Skeletal muscle satellite cell (primary cell): Measurements from ENCODE around the gene NRL.

ENCODE experiments used
- H3K27me3 ChIP-seq: 2 replicates; pipeline ENCODE4 v1.7.0; 2013; ENCODE audit warnings: low read length; ENCODE audit not compliant: control insufficient read depth, insufficient read depth
- H3K36me3 ChIP-seq: 2 replicates; pipeline ENCODE4 v1.7.0; 2013; ENCODE audit warnings: mild to moderate bottlenecking, control low read depth, low read length; ENCODE audit not compliant: insufficient read depth
- H3K4me1 ChIP-seq: 2 replicates; pipeline ENCODE4 v1.7.0; 2013; ENCODE audit warnings: low read length; ENCODE audit not compliant: control insufficient read depth, insufficient read depth
- H3K4me2 ChIP-seq: 2 replicates; pipeline ENCODE4 v1.7.0; 2013; ENCODE audit warnings: mild to moderate bottlenecking, low read length
- H3K4me3 ChIP-seq: 2 replicates; pipeline ENCODE4 v1.7.0; 2013; ENCODE audit warnings: low read length
- H3K9ac ChIP-seq: 2 replicates; pipeline ENCODE4 v1.7.0; 2013; ENCODE audit warnings: mild to moderate bottlenecking, low read depth, low read length, moderate library complexity
- H3K9me3 ChIP-seq: replicated peaks from 2 replicates; pipeline ENCODE4 v1.7.0; 2013; ENCODE audit warnings: mild to moderate bottlenecking, control low read depth, low read length

The NRL gene

DNA sequence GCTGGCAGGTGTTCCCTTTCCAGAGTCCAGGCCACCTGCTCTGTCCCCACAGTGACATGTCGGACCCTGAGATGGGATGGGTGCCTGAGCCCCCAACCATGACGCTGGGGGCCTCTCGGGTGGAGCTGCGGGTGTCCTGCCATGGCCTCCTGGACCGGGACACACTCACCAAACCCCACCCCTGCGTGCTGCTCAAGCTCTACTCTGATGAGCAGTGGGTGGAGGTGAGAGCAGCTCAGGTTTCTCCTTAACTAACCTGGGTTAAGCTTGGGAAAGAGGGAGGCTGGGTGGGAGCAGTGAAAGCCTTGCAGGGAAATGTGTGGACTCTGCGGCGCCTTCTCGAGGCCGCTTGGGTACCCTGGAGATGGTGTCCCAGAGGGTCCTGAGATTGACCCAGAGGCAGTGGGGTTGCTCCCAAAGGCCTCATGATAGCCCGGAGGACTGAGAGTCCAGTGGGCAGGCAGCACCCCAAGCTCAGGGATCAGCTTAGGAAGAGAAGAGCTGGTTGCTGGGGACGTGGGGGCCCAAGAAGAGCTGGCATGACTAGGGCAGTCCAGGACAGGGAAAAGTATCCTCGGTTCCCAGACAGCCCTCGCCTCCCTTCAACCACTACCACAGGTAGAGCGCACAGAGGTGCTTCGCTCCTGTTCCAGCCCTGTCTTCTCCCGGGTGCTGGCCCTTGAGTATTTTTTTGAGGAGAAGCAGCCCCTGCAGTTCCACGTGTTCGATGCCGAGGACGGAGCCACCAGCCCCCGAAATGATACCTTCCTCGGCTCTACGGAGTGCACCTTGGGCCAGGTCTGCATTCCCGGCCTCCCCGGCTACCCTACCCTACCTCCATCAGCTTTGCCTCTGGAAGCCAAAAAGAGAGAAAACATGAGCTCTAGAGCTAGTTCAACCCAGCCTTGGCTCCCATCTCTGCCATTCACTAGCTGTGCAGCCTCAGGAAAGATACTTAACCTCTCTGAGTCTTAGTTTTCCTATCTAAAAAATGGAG lies 41.6 kb downstream of the NRL start:
- H3K36me3 ChIP-seq = no peaks in the 10 kb centered on the region
- no peak overlapping the region for H3K4me3 ChIP-seq
- H3K4me2 ChIP-seq = no peak overlapping the region
- H3K9me3 ChIP-seq = no peaks in the 10 kb centered on the region
- H3K4me1 ChIP-seq = no peaks in the 10 kb centered on the region
- peaks cover 73% of the 10 kb centered on the region for H3K27me3 ChIP-seq
- H3K9ac ChIP-seq = no peak overlapping the region

DNA sequence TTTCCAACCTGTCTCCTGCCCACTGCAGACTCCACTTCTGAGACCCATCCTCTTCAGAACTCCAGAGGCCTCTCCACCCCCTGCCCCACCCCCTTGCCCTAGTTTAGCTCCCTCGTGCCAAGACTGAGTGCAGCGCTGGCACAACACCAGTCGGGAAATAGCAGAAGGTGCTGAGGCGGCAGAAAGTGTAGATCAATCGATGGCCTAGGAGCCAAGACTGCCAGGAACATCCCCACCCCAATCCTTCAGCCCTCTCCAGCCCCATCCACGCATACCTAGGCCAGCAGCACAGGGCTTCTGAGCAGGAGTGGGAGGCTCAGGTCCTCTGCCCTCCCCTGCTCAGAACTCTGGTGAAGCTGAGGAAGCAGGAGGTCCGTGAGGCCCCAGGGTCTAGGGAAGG lies 42.3 kb downstream of the NRL start:
- Histone ChIP-seq H3K4me2 (no peak overlapping the region), H3K4me3 (no peak overlapping the region), H3K9ac (no peak overlapping the region), H3K9me3 (no peaks in the 10 kb centered on the region), H3K36me3 (no peaks in the 10 kb centered on the region), H3K4me1 (no peaks in the 10 kb centered on the region), H3K27me3 (peaks cover 72% of the 10 kb centered on the region)

- peaks cover 75% of the 10 kb centered on the region for H3K27me3 ChIP-seq
- H3K4me1 ChIP-seq = no peaks in the 10 kb centered on the region
- no peak overlapping the region for H3K9ac ChIP-seq
- H3K36me3 ChIP-seq = no peaks in the 10 kb centered on the region
- no peak overlapping the region for H3K4me2 ChIP-seq
- H3K4me3 ChIP-seq = no peak overlapping the region
- no peaks in the 10 kb centered on the region for H3K9me3 ChIP-seq
These were observed 42.8 kb downstream of the NRL start for GRCh38 chr14:24071836-24072430.

DNA sequence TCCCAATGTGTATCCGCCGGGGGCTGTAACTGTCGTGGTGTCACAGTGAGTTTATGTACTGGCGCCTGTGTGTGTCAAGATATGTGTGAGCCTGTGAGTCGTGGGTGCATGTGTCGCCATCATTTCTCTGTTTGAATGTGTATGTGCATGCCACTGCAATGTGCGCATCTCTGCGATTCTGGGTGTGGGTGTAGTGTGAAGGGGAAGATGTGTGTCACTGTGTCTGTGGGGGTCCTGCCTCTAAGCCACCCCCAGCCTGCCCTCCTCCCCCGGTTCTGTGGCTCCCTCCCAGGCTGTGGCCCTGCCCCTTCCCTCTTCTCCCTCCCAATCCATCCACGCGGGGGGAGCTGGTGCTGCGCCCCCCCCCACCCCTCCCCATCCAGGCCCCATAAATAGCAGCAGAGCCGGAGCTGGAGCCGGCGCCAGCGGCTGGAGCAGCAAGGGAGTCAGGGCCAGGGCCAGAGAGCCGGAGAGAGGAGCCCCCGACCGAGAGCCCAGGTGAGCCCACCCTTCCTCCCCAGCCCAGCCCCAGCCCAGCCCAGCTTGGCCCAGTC lies 43.5 kb downstream of the NRL start, which contains the start of gene CPNE6:
CPNE6 (plus strand) TSS at position 419 of the 554 bp plus-strand sequence. CDS start 1,375 bp downstream, outside the sequence.
- Histone ChIP-seq H3K9me3 (no peaks in the 10 kb centered on the region), H3K9ac (no peak within 1 kb of the TSS), H3K4me1 (no peaks in the 10 kb centered on the region), H3K4me3 (no peak within 1 kb of the TSS), H3K27me3 (peaks cover 77% of the 10 kb centered on the region), H3K36me3 (no peaks in the 10 kb centered on the region), H3K4me2 (no peak within 1 kb of the TSS)

DNA sequence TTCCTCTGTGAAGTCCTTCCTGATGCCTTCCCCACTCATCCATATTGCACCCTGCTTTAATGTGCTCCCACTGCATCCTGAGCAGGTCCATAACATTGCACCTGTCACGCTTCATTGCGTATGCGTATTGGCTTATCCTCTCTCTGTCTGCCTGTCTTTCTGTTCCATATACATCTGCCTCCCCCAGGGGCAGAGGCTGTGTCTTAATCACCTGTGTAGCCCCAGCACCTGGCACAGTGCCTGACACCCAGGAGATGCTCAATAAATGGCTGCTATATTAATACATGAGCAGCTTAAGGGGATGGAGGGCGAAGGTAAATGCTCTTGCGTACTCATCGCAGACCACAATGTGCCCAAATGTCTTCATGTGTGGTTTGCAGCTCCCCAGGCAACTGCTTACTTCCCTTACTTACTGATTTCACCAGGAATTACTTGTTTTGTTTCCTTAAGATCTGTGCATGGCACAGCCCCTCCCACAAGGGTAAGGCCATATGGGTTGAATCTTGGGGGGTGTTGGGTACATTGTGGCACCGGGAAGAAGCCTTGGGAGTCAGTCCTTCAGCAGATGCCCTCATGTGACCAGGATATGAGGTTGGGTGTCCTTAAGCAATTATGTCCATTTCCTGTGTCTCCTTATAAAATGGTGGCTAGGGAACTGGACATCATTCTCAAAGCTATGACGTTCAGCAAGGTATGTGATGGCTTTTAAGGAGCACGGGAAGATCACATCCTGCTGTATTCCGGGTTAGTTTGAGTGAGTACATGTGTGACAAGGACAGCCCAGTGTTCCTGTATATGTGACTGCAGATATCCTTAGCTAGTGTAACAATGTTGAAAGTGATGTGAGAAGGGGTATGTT lies 44.2 kb downstream of the NRL start:
- Histone ChIP-seq H3K4me2 (no peak overlapping the region), H3K9me3 (no peaks in the 10 kb centered on the region), H3K9ac (no peak overlapping the region), H3K27me3 (peaks cover 73% of the 10 kb centered on the region), H3K36me3 (no peaks in the 10 kb centered on the region), H3K4me1 (no peaks in the 10 kb centered on the region), H3K4me3 (no peak overlapping the region)

DNA sequence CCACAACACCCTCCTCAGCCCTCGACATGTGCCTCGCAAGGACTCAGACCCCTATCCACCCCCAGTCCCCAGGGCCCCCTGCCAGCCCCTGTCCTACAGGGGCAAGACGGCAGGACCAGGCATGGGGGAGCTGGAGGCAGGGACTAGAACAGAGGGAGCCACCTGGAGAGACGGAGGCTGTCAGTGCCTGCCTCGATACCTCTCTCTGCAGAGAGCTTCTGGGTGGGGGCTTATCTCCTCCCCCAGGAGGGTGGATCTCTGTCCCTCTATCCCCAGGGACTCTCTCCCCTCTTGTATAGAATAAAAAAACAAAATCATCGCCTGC lies 45.4 kb downstream of the NRL start:
- no peak overlapping the region for H3K4me2 ChIP-seq
- no peaks in the 10 kb centered on the region for H3K36me3 ChIP-seq
- H3K4me3 ChIP-seq = no peak overlapping the region
- H3K27me3 ChIP-seq = peaks cover 67% of the 10 kb centered on the region
- H3K4me1 ChIP-seq = no peaks in the 10 kb centered on the region
- H3K9ac ChIP-seq = no peak overlapping the region
- H3K9me3 ChIP-seq = no peaks in the 10 kb centered on the region

DNA sequence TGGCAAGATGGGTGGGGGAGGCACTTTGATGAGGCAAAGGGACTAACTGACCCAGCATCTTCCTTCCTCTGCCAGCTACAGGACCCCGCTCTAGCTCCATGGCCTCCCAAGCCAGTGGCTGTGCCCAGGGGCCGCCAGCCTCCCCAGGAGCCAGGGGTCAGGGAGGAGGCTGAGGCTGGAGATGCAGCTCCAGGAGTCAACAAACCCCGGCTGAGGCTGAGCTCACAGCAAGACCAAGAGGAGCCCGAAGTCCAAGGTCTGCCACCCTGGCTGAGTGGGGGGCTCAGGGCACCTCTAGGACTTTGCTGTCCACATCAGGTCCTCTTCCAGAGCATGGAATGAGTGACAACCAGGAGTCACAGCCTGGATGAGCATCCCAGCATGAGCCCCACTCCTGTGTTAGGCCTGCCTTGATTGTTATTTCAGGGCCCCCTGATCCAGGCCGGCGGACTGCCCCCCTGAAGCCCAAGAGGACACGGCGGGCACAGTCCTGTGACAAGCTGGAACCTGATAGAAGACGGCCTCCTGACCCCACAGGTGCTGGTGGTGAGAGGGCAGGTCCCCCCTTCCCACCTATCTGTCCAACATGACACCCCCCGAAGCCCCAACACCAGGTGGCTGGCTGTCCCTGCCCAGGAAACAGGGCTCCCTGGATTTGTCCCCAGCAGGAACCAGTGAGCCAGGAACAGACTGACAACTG lies 45.9 kb downstream of the NRL start:
- Histone ChIP-seq H3K9ac (no peak overlapping the region), H3K27me3 (peaks cover 63% of the 10 kb centered on the region), H3K4me1 (no peaks in the 10 kb centered on the region), H3K4me3 (no peak overlapping the region), H3K36me3 (no peaks in the 10 kb centered on the region), H3K9me3 (no peaks in the 10 kb centered on the region), H3K4me2 (no peak overlapping the region)

- no peak overlapping the region for H3K4me2 ChIP-seq
- H3K9me3 ChIP-seq = no peaks in the 10 kb centered on the region
- H3K36me3 ChIP-seq = no peaks in the 10 kb centered on the region
- H3K9ac ChIP-seq = no peak overlapping the region
- H3K4me1 ChIP-seq = no peaks in the 10 kb centered on the region
- H3K27me3 ChIP-seq = peaks cover 55% of the 10 kb centered on the region
- H3K4me3 ChIP-seq = no peak overlapping the region
These were observed 47.3 kb downstream of the NRL start for GRCh38 chr14:24067133-24068082.

GRCh38 chr14:24066496-24067132 lies 48.1 kb downstream of the NRL start:
- no peak overlapping the region for H3K9ac ChIP-seq
- no peak overlapping the region for H3K4me2 ChIP-seq
- no peaks in the 10 kb centered on the region for H3K36me3 ChIP-seq

DNA sequence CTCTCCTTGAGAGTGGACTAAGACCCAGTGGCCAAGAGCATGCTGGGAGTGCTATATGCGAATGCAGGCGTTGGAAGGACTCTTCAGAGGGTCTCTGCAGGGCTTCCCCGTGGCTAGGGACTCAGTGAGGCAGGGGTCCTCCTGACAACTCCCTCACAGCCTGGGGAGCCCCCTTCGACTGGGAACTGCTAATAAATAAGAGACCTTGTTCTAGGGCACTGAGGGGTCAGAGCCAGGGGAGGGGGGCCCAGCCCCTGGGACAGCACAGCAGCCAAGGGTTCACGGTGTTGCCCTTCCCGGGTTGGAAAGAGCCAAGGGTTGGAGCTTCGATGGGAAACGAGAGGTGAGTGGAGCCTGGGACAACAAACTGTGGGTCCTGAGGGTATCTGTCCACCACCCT lies 49.3 kb downstream of the NRL start:
- no peak overlapping the region for H3K9ac ChIP-seq
- H3K36me3 ChIP-seq = no peaks in the 10 kb centered on the region
- no peaks in the 10 kb centered on the region for H3K9me3 ChIP-seq
- H3K4me3 ChIP-seq = no peak overlapping the region
- H3K27me3 ChIP-seq = peaks cover 54% of the 10 kb centered on the region
- H3K4me2 ChIP-seq = no peak overlapping the region
- no peaks in the 10 kb centered on the region for H3K4me1 ChIP-seq

More at GRCh38 chr14:24066496-24067132, 48.1 kb downstream of the NRL start:
- Histone ChIP-seq H3K27me3 (peaks cover 53% of the 10 kb centered on the region), H3K9me3 (no peaks in the 10 kb centered on the region), H3K4me1 (no peaks in the 10 kb centered on the region), H3K4me3 (no peak overlapping the region)
